Testis (tissue), 3 donors: Measurements from ENCODE around the gene PRPF38B. TPM values are rescaled to one million over a fixed set of nuclear protein-coding genes. Genes with fewer than 3 reads are reported as not detected.

Source experiments
- DNase-seq: peaks from one replicate; pipeline ENCODE4 v3.0.0-alpha.2; 2019
- H3K27ac ChIP-seq, 2 donors: fragments of 200-600 bp; sonication (generic); one replicate each; pipeline ENCODE4 v1.5.1; 2019
- H3K27me3 ChIP-seq: fragments of 200-600 bp; sonication (generic); one replicate; pipeline ENCODE4 v1.5.1; 2019
- H3K36me3 ChIP-seq: fragments of 200-600 bp; sonication (generic); one replicate; pipeline ENCODE4 v1.5.1; 2017; ENCODE audit warnings: low read depth; ENCODE audit errors: missing control alignments
- H3K4me1 ChIP-seq: fragments of 200-600 bp; sonication (generic); one replicate; pipeline ENCODE4 v1.5.1; 2019
- H3K4me3 ChIP-seq, 2 donors: fragments of 200-600 bp; sonication (generic); one replicate each; pipeline ENCODE4 v1.5.1; 2017 to 2019
- H3K9me3 ChIP-seq: fragments of 200-600 bp; sonication (generic); one replicate; pipeline ENCODE4 v1.5.1; 2017
- POLR2A ChIP-seq: fragments of 450-650 bp; IDR thresholded peaks from one replicate; pipeline ENCODE4 v1.6.1; 2017; ENCODE audit warnings: antibody characterized with exemption, mild to moderate bottlenecking, moderate library complexity
- WGBS, 2 donors: methylation state at CpG; one replicate each; pipeline ENCODE4 v1.1.5; 2018; 5-methylcytosine and 5-hydroxymethylcytosine counted together
- intact Hi-C: fragments of 100-400 bp; cut with DNase I; formaldehyde crosslinking; loops from one replicate; pipeline ENCODE4 v1.15.1; 2023; ENCODE audit warnings: low total_unique reads
- polyA plus RNA-seq: library from polyadenylated mRNA; stranded (reverse); fragments of 350-450 nt; fragmentation: Illumina TruSeq; extraction: RNeasy Lipid Tissue Mini Kit (QIAGEN cat#74804); gene quantifications from one replicate; pipeline ENCODE4 v1.2.3, GENCODE V29; 2014; ENCODE audit warnings: low read depth, low replicate concordance; ENCODE audit not compliant: insufficient read depth
- total RNA-seq, 2 donors: library from RNA; depleted of rRNA; stranded (reverse); fragments of >200 nt; gene quantifications; one replicate each; pipeline ENCODE4 v1.2.3, GENCODE V29; 2016
- TF ChIP-seq, protein P1 (sequence below), 3 experiments: fragments of 450-650 bp in 2 of 3; fragments of 200-600 bp in 1 of 3; sonication (generic) in 1 of 3; IDR thresholded peaks; one replicate each; pipeline ENCODE4 v1.5.1; 2016 to 2019; ENCODE audit warnings: antibody characterized with exemption in 3 of 3, mild to moderate bottlenecking in 2 of 3, moderate library complexity in 1 of 3

The PRPF38B gene
- total and polyA plus RNA-seq, 3 donors from 2014 or later = 8.6 to 29.0 (median 28.1) TPM

DNA sequence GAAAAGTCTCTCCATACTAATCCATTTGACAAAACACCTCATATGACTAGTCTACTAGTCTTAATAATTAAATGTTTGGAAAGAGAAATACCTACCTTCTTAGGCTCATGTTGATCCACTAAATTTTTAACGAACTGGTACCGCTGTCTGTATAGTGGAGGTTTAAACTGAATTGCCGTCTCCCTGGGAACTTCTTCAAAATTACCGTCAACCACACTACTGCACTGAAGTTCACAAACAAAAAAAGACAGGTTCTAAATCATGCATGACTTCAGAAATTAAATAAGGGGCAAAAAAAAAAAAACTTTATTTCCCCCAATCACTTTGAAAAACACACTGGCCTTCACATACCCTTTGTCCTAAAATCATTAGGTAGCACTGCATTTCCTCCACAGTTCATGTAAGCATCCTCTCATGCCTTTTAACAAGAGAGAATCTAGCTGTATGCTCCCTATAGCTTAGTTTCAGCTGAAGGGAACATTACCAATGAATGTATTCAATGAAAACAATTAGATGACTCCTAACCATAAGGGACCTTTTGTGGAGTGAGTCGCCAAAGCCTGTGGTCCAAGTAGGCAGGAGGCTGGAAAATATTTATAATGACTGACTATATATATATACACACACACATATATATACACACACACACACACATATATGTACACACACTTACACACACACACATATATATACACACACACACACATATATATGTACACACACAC lies 34.6 kb upstream of the PRPF38B start:
- H3K27ac ChIP-seq = no peak overlapping the region
- no peak overlapping the region for H3K4me3 ChIP-seq
- TF ChIP-seq, protein P1, sequence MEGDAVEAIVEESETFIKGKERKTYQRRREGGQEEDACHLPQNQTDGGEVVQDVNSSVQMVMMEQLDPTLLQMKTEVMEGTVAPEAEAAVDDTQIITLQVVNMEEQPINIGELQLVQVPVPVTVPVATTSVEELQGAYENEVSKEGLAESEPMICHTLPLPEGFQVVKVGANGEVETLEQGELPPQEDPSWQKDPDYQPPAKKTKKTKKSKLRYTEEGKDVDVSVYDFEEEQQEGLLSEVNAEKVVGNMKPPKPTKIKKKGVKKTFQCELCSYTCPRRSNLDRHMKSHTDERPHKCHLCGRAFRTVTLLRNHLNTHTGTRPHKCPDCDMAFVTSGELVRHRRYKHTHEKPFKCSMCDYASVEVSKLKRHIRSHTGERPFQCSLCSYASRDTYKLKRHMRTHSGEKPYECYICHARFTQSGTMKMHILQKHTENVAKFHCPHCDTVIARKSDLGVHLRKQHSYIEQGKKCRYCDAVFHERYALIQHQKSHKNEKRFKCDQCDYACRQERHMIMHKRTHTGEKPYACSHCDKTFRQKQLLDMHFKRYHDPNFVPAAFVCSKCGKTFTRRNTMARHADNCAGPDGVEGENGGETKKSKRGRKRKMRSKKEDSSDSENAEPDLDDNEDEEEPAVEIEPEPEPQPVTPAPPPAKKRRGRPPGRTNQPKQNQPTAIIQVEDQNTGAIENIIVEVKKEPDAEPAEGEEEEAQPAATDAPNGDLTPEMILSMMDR (IDR thresholded peaks at IDR 0.05) = no peak
- no peak for TF ChIP-seq POLR2A
- no peaks in the 10 kb centered on the region for H3K4me1 ChIP-seq
- no peaks in the 10 kb centered on the region for H3K9me3 ChIP-seq
- no peaks in the 10 kb centered on the region for H3K36me3 ChIP-seq
- no peak for DNase-seq
- 81 to 90% methylated on average over 5 of the region's 5 CpGs for WGBS, 2 donors
- intact Hi-C loops = no loop called here
- H3K27me3 ChIP-seq = no peaks in the 10 kb centered on the region

- no peaks in the 10 kb centered on the region for H3K9me3 ChIP-seq
- H3K27ac ChIP-seq = peak within 1 kb of the TSS; percentile 92 to 93
- WGBS, 2 donors = 1 to 3% methylated on average over 14 to 64 of the region's 81 CpGs
- H3K27me3 ChIP-seq = no peaks in the 10 kb centered on the region
- no peaks in the 10 kb centered on the region for H3K4me1 ChIP-seq
- DNase-seq = peak; percentile 84
- no peak for TF ChIP-seq POLR2A
- TF ChIP-seq, protein P1 (IDR thresholded peaks at IDR 0.05) = no peak
- H3K36me3 ChIP-seq = no peaks in the 10 kb centered on the region
- peak within 1 kb of the TSS; percentile 63 to 72 for H3K4me3 ChIP-seq
- intact Hi-C loops = no loop called here
Observed at GRCh38 chr1:108661030-108661609, 31.0 kb upstream of the PRPF38B start, which contains the start of gene HENMT1. TSS of gene HENMT1 (minus strand) at chr1:108661093. CDS start at chr1:108659884, 1,209 bp downstream.

DNA sequence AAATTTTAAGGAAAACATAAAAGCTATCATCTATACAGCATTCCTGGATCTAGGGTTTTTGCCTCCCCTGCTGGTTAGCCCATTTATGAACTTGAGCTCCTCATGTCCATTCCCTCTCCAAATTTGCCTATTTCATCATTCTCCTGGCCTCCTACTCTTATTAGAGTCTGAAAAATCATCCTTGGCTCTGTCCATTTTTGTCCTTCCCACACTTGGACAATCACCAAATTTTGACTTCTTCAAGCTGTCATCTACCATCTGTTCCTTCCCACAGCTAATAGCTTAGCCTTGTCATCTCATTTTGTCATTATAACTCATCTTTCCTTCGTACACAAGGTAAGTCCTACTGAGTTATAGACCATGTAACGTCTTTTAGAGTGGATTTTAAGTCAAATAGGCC lies 29.0 kb upstream of the PRPF38B start:
- no peaks in the 10 kb centered on the region for H3K36me3 ChIP-seq
- WGBS, 2 donors = 79 to 86% methylated on average over 2 of the region's 2 CpGs

DNA sequence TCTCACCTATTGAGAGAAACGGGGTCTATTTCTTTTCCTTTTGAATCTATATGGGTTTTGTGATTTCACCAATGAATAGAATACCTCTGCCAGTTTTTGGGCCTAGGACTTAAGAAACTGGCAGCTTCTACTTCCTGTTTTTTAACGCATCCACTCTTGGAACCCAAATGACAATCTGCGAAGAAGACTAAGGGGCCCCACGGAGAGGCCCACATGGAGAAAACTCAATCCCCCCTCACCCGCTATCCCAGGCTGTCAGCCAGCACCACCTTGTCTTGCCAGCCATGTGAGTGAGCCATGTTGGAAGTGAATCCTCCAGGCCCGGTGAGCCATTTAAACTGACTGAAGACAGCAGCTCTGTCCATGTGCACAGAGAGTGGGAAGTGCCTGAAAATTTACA lies 27.6 kb upstream of the PRPF38B start:
- TF ChIP-seq POLR2A = no peak
- TF ChIP-seq, protein P1 (IDR thresholded peaks at IDR 0.05) = no peak
- Histone ChIP-seq H3K9me3 (no peaks in the 10 kb centered on the region), H3K36me3 (no peaks in the 10 kb centered on the region), H3K27me3 (no peaks in the 10 kb centered on the region), H3K27ac (no peak overlapping the region), H3K4me3 (no peak overlapping the region), H3K4me1 (no peaks in the 10 kb centered on the region)
- no peak for DNase-seq
- WGBS, 2 donors = 81 to 90% methylated on average over 6 of the region's 6 CpGs
- intact Hi-C loops = no loop called here

More for the DNA sequence above, 29.0 kb upstream of the PRPF38B start:
- TF ChIP-seq POLR2A = no peak
- TF ChIP-seq, protein P1 (IDR thresholded peaks at IDR 0.05) = no peak
- Histone ChIP-seq H3K4me1 (no peaks in the 10 kb centered on the region), H3K9me3 (no peaks in the 10 kb centered on the region), H3K27ac (no peak overlapping the region), H3K4me3 (no peak overlapping the region), H3K27me3 (no peaks in the 10 kb centered on the region)
- intact Hi-C loops = no loop called here
- DNase-seq = no peak
